NCI-H146 treated with DMSO at 0.1 percent for 48 hours (cell line): Measurements from ENCODE around the gene PRR35.
"Not testable (repeated sequence)": the region's sequence is repeated elsewhere in the genome, so short reads cannot be mapped to it uniquely, and the experiment has no call there.

ENCODE experiments used
- DNase-seq: peaks from one replicate; lab custom pipeline; 2025; ENCODE audit not compliant: unreplicated experiment; lab: John Stamatoyannopoulos, UW

The PRR35 gene

DNA sequence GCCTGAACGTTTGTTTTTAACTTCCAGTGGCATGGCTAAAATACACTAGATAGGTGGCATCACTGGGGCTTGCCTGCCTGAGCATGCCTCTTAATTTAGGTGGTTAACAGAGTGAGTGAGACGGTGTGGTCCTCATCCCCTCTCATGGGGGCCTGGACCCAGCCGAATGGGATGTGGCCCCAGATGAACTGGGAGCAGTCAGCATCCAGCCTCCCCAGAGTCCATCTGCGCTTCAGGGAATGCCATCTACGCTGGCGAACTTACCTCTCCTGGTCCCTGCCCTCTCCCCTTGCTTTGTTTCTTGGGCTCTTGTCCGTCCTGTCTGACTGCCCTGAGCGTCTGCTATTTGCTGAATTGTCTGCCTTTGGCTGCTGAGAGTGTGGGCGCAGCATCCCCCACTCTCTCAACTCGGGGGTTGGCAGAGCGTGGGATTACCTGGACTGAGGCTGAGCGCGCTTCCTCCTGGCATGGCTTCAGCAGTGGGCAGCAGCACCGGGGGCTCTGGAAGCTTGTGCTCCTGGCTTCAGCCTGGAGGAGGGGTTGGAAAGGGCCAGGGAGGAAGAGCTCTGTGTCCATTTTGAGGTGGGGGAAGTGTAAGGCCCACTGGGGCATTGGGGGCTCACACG, 31.8 kb downstream of the PRR35 start:
- no peak for DNase-seq

- DNase-seq = no peak
Observed at GRCh38 chr16:592518-593306, 32.5 kb downstream of the PRR35 start.

- peak; percentile 87 for DNase-seq
Observed at GRCh38 chr16:593406-593805, 33.2 kb downstream of the PRR35 start.

GRCh38 chr16:593807-594206, 33.6 kb downstream of the PRR35 start:
- DNase-seq = no peak

DNA sequence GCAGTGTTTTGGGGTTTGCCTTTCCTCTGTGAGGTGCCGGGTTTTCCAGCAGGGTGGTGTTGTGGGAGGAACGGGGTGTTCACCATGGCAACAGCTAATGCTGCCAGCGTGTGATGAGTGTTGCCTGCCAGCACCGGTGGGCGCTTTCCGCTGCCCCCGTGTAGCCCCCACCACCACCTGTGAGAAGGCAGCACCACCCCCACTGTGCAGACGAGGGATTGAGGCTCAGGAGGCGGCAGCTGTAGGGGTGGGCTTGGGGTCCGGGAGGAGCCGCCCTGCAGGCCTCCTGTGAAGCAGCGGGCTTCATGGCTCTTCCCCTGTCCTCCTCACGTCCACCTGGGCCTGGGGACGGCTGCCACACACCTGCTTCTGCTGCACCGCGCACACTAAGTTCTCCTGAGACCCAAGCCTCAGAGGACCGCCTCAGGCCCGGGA, 34.9 kb downstream of the PRR35 start:
- DNase-seq = no peak

- DNase-seq = no peak
Observed at GRCh38 chr16:595942-596735, 35.9 kb downstream of the PRR35 start.

GRCh38 chr16:596736-597060, 36.5 kb downstream of the PRR35 start:
- DNase-seq = no peak

DNA sequence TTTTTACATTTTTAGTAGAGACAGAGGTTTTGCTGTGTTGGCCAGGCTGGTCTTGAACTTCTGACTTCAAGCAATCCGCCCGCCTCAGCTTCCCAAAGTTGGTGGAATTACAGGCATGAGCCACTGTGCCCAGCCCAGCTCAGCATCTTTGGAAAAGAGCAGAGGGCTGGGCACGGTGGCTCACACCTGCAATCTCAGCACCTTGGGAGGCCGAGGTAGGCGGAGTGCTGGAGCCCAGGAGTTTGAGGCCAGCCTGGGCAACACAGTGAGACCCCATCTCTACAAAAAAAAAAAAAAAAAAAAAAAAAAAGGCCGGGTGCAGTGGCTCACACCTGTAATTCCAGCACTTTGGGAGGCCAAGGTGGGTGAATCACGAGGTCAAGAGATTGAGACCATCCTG, 37.5 kb downstream of the PRR35 start:
- DNase-seq = not testable (repeated sequence)

GRCh38 chr16:598823-599739, 38.9 kb downstream of the PRR35 start:
- DNase-seq = no peak

- no peak for DNase-seq
Observed at GRCh38 chr16:600781-601180, 40.6 kb downstream of the PRR35 start.

DNA sequence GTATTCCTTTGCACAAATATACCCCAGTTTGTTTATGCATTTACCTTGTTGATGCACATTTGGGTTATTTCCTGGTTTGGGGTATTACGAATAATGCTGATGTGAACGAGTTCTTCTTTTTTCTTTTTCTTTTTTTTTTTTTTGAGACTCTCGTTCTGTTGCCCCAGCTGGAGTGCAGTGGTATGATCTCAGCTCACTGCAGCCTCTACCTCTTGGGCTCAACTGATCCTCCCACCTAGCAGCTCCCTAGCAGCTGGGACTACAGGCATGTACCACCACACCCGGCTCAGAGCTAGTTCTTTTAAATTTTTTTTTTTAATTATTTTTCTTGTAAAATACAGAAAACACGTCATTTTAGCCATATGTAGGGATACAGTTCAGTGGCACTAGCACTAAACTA, 43.7 kb downstream of the PRR35 start:
- no peak for DNase-seq

DNA sequence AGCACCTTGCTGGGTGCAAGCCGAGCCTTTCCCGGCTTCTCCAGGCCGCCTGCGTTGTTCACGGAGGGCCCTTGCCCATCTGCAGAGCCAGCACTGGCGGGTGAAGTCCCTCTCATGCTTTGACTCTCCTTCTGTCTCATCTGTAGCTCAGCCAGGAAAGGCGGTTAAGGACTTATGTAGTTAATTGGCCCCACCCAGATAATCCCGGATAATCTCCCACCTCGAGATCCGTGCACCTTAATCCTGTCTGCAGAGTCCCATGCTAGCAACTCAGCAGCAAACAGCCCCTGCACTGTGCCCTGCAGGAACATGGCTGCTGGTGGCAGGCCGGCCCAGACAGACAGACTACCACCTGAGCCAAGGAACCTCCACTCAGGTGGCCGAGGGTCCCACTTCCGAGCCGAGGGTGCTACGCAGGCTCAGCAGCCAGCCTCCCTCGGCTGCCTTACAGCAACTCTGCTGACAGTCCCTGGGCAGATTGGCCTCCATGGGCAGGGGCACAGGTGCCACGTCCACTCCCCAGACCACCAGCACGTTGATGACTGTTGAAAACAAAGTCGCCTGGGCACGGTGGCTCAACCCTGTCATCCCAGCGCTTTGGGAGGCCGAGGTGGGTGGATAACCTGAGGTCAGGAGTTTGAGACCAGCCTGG, 46.6 kb downstream of the PRR35 start:
- DNase-seq = no peak

DNA sequence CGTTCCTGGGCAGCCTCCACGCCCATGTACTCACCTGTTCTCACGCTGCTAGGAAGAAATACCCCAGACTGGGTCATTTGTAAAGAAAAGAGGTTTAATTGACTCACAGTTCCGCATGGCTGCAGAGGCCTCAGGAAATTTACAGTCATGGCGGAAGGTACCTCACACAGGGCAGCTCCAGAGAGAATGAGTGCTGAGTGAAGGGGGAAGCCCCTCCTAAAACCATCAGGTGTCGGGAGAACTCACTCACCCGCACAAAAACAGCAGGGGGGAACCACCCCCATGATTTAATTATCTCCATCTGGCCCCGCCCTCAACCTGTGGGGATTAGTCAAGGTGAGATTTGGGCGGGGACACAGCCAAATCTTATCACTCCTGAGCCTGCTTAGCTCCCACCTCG, 47.8 kb downstream of the PRR35 start:
- peak; percentile 82 for DNase-seq

- DNase-seq = no peak
Observed at GRCh38 chr16:609316-609715, 49.1 kb downstream of the PRR35 start.

- DNase-seq = no peak
Observed at GRCh38 chr16:609984-610383, 49.8 kb downstream of the PRR35 start.

DNA sequence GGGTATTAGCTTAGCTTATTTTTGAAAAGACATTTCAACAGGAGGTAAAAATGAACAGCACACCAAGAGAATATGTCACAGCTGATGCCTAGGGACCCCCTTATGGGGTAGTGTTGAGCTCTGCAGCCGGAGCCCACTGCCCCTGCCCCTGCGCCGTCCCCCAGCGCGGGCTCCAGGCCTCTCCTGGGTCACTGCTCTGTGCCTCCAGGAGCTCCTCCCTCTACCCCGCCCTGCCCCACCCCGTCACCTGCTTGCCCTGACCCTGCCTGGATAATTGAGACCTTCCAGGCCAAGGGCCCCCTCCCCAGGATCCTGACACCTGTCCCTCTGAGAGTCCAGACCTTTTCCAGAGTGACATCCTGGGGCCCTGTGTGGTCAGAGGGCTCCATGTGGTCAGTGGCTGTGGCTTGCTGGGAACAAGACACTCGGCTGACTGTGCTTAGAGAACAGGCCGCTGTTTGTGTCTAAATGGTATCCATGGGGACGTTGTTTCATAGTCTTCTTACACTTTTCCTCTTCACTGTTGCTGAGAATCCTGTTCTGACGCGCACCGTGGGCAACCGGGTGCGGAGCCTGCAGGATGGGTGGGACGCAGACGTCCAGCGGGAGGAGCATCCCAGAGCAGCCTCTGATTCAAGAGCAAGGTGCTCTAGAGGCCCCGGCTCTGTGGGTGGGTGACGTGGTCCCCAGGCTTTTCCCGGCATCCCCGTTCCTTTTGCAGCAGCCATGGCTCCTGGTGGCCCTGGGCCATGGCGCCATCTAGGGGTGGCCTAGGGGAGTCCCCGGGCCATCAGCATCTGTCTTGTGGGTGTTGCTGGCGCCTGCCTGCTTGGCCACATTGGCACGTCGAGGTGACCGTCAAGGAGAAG, 50.6 kb downstream of the PRR35 start:
- DNase-seq = no peak

- no peak for DNase-seq
Observed at GRCh38 chr16:615122-615521, 54.9 kb downstream of the PRR35 start.
